Activated CD8-positive, alpha-beta T cell treated with anti-CD3 and anti-CD28 coated beads, Interleukin-2, amount 10 ng/mL, durations not matched to agents 7 days and 5 days (primary cell): ENCODE data around the gene IQGAP1. TPM values are rescaled to one million over a fixed set of nuclear protein-coding genes. Genes with fewer than 3 reads are reported as not detected.
"Not testable (repeated sequence)": the region's sequence is repeated elsewhere in the genome, so short reads cannot be mapped to it uniquely, and the experiment has no call there.

Experiments used
- ATAC-seq: fragments of 150-1000 bp; cut with Tn5 transposase; one replicate; pipeline ENCODE4 v1.10.0; 2021; ENCODE audit warnings: moderate library complexity
- CTCF ChIA-PET: fragments of 350-600 bp; sonication (Branson Sonifier 250); formaldehyde crosslinking; loops from one replicate; lab custom pipeline; 2021; ENCODE audit warnings: antibody characterized with exemption; lab: Charles Lee
- POLR2A ChIA-PET: fragments of 350-600 bp; sonication (Branson Sonifier 250); formaldehyde crosslinking; loops from one replicate; lab custom pipeline; 2021; ENCODE audit warnings: antibody characterized with exemption; lab: Charles Lee
- DNase-seq: peaks from one replicate; pipeline ENCODE4 v3.0.0-alpha.2; 2020
- H3K27ac Mint-ChIP-seq: one replicate; pipeline ENCODE4 v1.8.0; 2021; ENCODE audit warnings: mild to moderate bottlenecking, mixed read lengths
- H3K27me3 Mint-ChIP-seq: one replicate; pipeline ENCODE4 v1.8.0; 2021; ENCODE audit warnings: low read depth, mixed read lengths
- H3K36me3 Mint-ChIP-seq: one replicate; pipeline ENCODE4 v1.8.0; 2021; ENCODE audit warnings: low read depth, mixed read lengths
- H3K4me1 Mint-ChIP-seq: one replicate; pipeline ENCODE4 v1.8.0; 2021; ENCODE audit warnings: low read depth, mixed read lengths
- H3K4me3 Mint-ChIP-seq: one replicate; pipeline ENCODE4 v1.8.0; 2021; ENCODE audit warnings: mild to moderate bottlenecking, mixed read lengths
- H3K9me3 Mint-ChIP-seq: one replicate; pipeline ENCODE4 v1.8.0; 2022; ENCODE audit warnings: mixed read lengths; ENCODE audit not compliant: insufficient read depth
- total RNA-seq, 2 experiments: library from RNA; stranded (reverse); gene quantifications; one replicate each; pipeline ENCODE4 v1.2.3, GENCODE V29; 2021

IQGAP1 gene, protein sequence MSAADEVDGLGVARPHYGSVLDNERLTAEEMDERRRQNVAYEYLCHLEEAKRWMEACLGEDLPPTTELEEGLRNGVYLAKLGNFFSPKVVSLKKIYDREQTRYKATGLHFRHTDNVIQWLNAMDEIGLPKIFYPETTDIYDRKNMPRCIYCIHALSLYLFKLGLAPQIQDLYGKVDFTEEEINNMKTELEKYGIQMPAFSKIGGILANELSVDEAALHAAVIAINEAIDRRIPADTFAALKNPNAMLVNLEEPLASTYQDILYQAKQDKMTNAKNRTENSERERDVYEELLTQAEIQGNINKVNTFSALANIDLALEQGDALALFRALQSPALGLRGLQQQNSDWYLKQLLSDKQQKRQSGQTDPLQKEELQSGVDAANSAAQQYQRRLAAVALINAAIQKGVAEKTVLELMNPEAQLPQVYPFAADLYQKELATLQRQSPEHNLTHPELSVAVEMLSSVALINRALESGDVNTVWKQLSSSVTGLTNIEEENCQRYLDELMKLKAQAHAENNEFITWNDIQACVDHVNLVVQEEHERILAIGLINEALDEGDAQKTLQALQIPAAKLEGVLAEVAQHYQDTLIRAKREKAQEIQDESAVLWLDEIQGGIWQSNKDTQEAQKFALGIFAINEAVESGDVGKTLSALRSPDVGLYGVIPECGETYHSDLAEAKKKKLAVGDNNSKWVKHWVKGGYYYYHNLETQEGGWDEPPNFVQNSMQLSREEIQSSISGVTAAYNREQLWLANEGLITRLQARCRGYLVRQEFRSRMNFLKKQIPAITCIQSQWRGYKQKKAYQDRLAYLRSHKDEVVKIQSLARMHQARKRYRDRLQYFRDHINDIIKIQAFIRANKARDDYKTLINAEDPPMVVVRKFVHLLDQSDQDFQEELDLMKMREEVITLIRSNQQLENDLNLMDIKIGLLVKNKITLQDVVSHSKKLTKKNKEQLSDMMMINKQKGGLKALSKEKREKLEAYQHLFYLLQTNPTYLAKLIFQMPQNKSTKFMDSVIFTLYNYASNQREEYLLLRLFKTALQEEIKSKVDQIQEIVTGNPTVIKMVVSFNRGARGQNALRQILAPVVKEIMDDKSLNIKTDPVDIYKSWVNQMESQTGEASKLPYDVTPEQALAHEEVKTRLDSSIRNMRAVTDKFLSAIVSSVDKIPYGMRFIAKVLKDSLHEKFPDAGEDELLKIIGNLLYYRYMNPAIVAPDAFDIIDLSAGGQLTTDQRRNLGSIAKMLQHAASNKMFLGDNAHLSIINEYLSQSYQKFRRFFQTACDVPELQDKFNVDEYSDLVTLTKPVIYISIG (N-terminal part only)
- total RNA-seq: 100 to 1,000 TPM; 249 to 257 TPM

DNA sequence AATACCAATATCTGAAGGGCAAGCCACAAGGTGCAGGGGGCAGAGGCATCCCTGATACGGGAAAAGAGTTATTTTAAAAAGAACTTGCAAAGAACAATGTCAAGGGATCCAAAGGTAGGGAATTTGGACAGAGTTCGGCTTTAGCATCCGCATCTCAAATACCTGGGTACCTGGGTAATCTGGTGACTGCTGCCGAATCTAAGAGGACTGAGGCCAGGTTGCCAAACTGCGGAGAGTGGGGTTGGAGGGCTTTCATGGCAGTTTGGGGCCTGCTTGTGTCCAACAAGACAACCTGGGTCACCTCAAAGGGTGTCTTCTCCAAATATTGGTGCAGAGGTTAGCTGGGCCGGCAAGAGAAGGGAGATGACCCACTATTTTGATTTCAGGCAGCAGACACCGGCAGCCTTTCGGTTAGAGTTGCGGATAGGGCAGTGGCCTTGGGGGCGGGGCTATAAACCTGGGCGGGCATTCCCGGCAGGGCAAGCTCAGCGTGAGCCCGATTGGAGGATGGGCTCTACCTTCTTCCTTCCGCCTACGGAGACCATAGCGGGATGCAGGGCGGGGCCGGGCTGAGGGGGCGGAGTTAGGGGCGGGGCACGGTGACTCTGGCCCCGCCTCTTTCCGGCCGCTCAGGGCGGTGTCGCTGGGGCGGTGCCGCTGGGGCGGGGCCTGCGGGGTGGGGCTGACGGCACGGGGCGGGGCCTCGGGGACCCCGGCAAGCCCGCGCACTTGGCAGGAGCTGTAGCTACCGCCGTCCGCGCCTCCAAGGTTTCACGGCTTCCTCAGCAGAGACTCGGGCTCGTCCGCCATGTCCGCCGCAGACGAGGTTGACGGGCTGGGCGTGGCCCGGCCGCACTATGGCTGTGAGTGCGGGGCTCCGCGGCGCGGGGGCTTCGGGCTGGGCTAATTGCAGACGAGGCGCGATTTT lies at the start of gene IQGAP1:
Gene IQGAP1, plus strand, starts transcription at position 709 of the 928 bp plus-strand sequence. Its CDS starts 100 bp downstream, at position 809.
- no peaks in the 10 kb centered on the region for H3K9me3 Mint-ChIP-seq
- peaks cover 46% of the 10 kb centered on the region for H3K4me1 Mint-ChIP-seq
- CTCF ChIA-PET: interaction anchor here (0.6 to 2.2 kb wide), 13 partner anchors 10 to 547 kb away, joined by 3 to 25 read pairs (median 4); partner anchors contain the start of gene UNC45A
- peaks cover 41% of the 10 kb centered on the region for H3K36me3 Mint-ChIP-seq
- H3K27ac Mint-ChIP-seq: peak within 1 kb of the TSS; percentile 98
- DNase-seq (peak; percentile 99), ATAC-seq (peak; percentile 95)
- H3K27me3 Mint-ChIP-seq: no peaks in the 10 kb centered on the region
- H3K4me3 Mint-ChIP-seq: peak within 1 kb of the TSS; percentile 87
- POLR2A ChIA-PET: interaction anchor here (0.6 to 2.4 kb wide), 23 partner anchors 11 to 544 kb away, joined by 3 to 48 read pairs (median 4); partner anchors contain the start of genes BLM, CIB1, HDDC3 and NGRN

DNA sequence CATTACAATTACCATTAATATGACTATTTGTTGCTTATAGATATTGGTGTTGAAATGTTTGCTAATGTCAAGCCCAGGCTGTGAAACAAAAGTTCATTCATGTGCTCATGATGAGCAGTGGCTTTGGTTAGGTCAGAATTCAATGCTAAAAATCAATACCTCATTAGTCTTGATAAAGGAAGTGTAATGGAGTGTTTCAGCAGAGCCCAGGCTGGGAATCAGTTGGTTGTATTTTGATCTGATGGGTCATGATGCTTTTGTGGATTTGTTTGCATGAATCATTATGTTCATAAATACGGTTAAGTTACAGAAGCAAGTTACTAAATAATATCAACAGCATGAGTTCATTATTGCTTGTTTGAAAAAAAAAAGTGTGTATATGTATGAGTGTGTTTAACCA lies 49.5 kb upstream of the IQGAP1 start:
- CTCF ChIA-PET: interaction anchor here (0.8 kb wide), 1 partner anchor 594 kb away, joined by 3 read pairs; the partner anchor contains the start of gene HDDC3
- H3K27ac Mint-ChIP-seq: no peak overlapping the region
- POLR2A ChIA-PET: no interaction called here
- peaks cover 2% of the 10 kb centered on the region for H3K36me3 Mint-ChIP-seq
- H3K27me3 Mint-ChIP-seq: no peaks in the 10 kb centered on the region
- DNase-seq (no peak), ATAC-seq (no peak)
- H3K9me3 Mint-ChIP-seq: no peaks in the 10 kb centered on the region
- no peak overlapping the region for H3K4me3 Mint-ChIP-seq
- peaks cover 23% of the 10 kb centered on the region for H3K4me1 Mint-ChIP-seq

DNA sequence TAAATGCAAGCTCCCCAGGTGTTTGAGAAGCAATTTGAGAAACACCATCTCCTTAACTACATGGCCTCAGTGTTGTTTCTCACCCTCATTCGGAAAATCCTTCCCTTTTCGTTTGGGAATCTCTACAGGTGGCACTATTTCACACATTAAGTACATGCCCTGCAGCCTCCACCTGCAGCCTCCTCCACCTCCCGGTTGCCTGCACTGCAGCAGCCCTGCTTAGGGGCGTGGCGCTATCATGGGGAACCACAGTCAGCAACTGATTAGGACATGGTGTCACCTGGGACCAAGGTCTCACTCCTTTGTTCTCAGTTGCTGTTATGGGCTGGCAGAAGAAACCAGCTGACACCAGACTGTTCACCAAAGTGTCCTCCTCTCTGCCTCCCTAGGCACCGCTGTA lies 47.7 kb upstream of the IQGAP1 start:
- no peaks in the 10 kb centered on the region for H3K27me3 Mint-ChIP-seq
- DNase-seq: no peak
- POLR2A ChIA-PET: no interaction called here
- peaks cover 2% of the 10 kb centered on the region for H3K36me3 Mint-ChIP-seq
- ATAC-seq: no peak
- no peak overlapping the region for H3K27ac Mint-ChIP-seq
- H3K4me1 Mint-ChIP-seq: peaks cover 25% of the 10 kb centered on the region
- H3K4me3 Mint-ChIP-seq: no peak overlapping the region
- CTCF ChIA-PET: interaction anchor here (1.0 to 1.5 kb wide), 2 partner anchors 21 to 142 kb away, joined by 4 read pairs; no protein-coding TSS in a partner anchor
- H3K9me3 Mint-ChIP-seq: no peaks in the 10 kb centered on the region

DNA sequence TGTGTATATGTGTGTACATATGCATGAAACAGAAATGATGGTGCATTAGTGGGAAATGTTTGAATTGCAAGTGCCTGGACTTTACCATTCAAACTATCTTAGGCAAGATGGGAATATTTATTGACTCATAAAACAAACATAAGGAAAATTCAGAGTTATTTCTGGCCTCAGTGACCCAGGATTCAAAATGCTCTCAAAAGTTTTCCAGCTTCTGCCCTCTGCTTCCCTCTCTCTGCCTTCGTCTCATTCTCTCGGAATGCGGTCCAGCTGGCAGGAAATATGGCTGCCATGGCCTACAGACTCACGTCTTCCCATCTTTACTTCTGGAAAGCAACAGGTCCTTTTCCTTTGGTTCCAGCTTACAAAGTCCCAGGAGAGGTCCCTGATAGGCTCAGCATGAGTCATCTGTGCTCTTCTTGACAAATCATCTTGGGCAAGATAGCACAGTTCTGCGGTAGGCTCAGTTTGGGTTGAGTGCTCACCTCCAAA lies 44.7 kb upstream of the IQGAP1 start:
- Mint-ChIP-seq H3K27me3 (peaks cover 10% of the 10 kb centered on the region), H3K9me3 (no peaks in the 10 kb centered on the region), H3K27ac (no peak overlapping the region), H3K4me3 (no peak overlapping the region), H3K36me3 (peaks cover 2% of the 10 kb centered on the region), H3K4me1 (peaks cover 16% of the 10 kb centered on the region)
- ChIA-PET POLR2A (interaction anchor here (0.9 kb wide), 1 partner anchor 124 kb away, joined by 4 read pairs; no protein-coding TSS in a partner anchor), CTCF (interaction anchor here (1.1 kb wide), 2 partner anchors 13 to 23 kb away, joined by 3 to 8 read pairs; no protein-coding TSS in a partner anchor)
- ATAC-seq: no peak
- DNase-seq: no peak

DNA sequence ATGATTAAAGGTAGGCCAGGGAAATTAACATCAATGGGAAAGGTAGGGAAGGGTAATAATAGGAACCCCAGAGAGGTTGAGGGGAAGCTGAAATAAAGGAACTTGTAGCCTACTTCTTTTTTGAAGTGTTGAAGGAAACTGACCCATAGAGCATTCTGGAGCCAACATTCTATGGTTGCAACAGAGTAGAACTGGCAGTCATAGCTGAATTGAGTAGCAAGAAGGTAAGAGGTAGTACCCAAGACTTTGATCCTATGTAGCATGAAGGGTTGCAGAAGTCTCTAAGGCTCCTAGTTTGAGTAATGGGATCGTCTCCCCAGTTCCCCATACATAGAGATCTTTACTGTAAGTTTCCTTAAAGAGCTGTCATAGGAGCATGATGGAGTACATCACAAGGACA lies 43.4 kb upstream of the IQGAP1 start:
- POLR2A ChIA-PET: no interaction called here
- peaks cover 16% of the 10 kb centered on the region for H3K4me1 Mint-ChIP-seq
- CTCF ChIA-PET: interaction anchor here (0.8 to 3.0 kb wide), 3 partner anchors 8 to 32 kb away, joined by 4 to 17 read pairs (median 4); no protein-coding TSS in a partner anchor
- H3K36me3 Mint-ChIP-seq: peaks cover 2% of the 10 kb centered on the region
- DNase-seq (no peak), ATAC-seq (no peak)
- peaks cover 11% of the 10 kb centered on the region for H3K27me3 Mint-ChIP-seq
- no peak overlapping the region for H3K27ac Mint-ChIP-seq
- H3K4me3 Mint-ChIP-seq: no peak overlapping the region
- H3K9me3 Mint-ChIP-seq: no peaks in the 10 kb centered on the region

DNA sequence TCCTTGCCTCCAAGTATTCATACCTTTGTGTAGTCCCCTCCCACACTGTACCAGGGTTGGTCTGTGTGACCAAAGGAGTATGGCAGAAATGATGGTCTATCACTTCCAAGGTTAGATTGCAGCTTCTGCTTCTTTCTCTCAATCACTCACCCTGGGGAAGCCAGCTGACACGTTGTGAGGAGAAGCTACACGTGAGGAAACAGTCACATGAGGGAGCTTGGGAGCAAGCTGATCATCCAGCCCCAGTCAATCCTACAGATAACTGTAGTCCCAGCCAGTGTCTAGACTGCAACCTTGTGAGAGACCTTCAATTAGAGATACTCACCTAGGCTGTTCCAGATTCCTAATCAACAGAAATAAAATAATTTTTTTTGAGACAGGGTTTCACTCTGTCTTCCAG lies 42.2 kb upstream of the IQGAP1 start:
- ChIA-PET CTCF (interaction anchor here (0.9 to 3.0 kb wide), 3 partner anchors 16 to 31 kb away, joined by 3 to 17 read pairs (median 4); no protein-coding TSS in a partner anchor), POLR2A (no interaction called here)
- H3K36me3 Mint-ChIP-seq: peaks cover 2% of the 10 kb centered on the region
- peaks cover 16% of the 10 kb centered on the region for H3K27me3 Mint-ChIP-seq
- H3K4me1 Mint-ChIP-seq: peaks cover 22% of the 10 kb centered on the region
- H3K4me3 Mint-ChIP-seq: no peak overlapping the region
- H3K27ac Mint-ChIP-seq: no peak overlapping the region
- ATAC-seq (no peak), DNase-seq (no peak)
- no peaks in the 10 kb centered on the region for H3K9me3 Mint-ChIP-seq

DNA sequence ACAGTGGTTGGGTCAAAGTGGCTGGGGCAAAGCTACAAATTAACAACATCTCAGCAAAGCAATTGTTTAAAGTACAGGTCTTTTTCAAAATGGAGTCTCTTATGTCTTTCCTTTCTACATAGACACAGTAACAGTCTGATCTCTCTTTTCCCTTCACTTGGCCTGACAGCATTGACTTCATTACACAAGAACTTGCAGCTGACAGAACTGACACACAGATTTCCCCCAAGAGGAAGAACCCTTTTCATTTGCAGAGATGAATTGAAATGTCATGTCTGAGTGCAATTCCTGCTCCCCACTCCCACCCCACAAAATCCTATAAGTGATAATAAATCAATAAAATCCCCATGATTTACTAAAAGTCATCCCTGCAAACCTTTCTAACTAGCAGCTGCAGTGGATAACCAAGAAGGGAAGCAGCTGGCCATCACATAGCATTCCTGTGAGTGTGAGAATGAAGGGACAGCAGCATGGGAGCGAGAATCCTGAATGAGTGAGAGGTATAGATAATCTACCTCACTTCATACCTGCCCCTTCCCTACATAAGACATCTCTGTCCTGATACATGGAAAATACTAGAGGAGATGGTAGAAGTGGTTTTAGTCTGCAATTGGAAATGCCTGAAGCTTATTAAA lies 40.5 kb upstream of the IQGAP1 start:
- H3K27ac Mint-ChIP-seq, DNase-seq, H3K36me3 Mint-ChIP-seq, POLR2A ChIA-PET, H3K4me3 Mint-ChIP-seq, ATAC-seq, H3K9me3 Mint-ChIP-seq: not testable (repeated sequence)
- Mint-ChIP-seq H3K4me1 (peaks cover 26% of the 10 kb centered on the region), H3K27me3 (peaks cover 16% of the 10 kb centered on the region)
- CTCF ChIA-PET: interaction anchor here (1.2 kb wide), 1 partner anchor 9 kb away, joined by 3 read pairs; no protein-coding TSS in a partner anchor

DNA sequence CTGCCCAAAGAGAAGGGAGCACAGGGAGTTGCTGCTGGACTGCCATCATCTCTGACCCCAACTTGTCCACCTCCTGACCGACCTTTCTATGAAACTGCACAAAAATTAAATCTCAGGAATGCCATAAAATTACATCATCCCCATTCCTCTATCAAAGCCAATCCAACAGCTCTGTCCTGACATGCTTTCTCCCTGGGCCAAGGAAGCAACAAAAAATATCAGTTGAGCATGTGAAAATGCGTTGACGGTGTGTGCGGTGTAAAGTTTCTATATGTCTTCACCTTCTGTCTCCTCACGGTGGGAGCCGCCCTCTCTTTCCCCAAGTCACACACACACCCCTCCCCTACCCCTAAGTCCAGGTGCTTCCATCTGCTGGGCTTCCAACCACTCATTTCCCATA lies 39.6 kb upstream of the IQGAP1 start:
- POLR2A ChIA-PET: no interaction called here

DNA sequence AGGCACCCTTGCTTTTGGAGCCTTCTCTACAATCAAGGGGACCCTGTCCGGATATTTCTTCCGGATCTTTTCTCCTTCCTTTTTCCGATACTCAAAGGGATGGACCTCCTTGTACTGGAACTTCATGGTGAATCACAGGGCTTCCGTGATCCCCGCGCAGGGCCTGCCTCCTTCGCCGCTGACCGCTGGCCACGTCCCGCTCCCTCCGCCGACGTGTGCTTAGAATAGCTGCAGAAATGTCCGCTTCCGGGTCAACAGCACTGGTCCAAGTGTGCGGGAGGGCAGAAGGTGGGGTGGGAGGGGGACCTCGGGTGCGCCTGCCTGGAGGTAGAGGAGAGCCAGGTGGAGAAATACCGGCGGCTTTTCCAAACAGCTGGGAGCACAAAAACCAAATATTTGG lies 39.0 kb upstream of the IQGAP1 start:
- Mint-ChIP-seq H3K27ac (no peak overlapping the region), H3K27me3 (peaks cover 16% of the 10 kb centered on the region), H3K4me3 (no peak overlapping the region), H3K36me3 (no peaks in the 10 kb centered on the region), H3K4me1 (peaks cover 27% of the 10 kb centered on the region), H3K9me3 (no peaks in the 10 kb centered on the region)
- ChIA-PET POLR2A (no interaction called here), CTCF (no interaction called here)
- no peak for DNase-seq
- ATAC-seq: no peak

More for the DNA sequence above, 39.6 kb upstream of the IQGAP1 start:
- DNase-seq: no peak
- Mint-ChIP-seq H3K4me3 (no peak overlapping the region), H3K27ac (no peak overlapping the region), H3K9me3 (no peaks in the 10 kb centered on the region), H3K4me1 (peaks cover 29% of the 10 kb centered on the region), H3K36me3 (peaks cover under 1% of the 10 kb centered on the region), H3K27me3 (peaks cover 16% of the 10 kb centered on the region)
- CTCF ChIA-PET: interaction anchor here (1.2 kb wide), 1 partner anchor 8 kb away, joined by 3 read pairs; no protein-coding TSS in a partner anchor
- ATAC-seq: no peak
